GM21526 (cell line): ENCODE data around the gene CENPU.

Source experiments
- ATAC-seq: cut with Tn5 transposase; IDR thresholded peaks from one replicate; pipeline ENCODE4 v1.9.1; 2021; ENCODE audit warnings: moderate library complexity; ENCODE audit not compliant: unreplicated experiment, low FRiP score

CENPU gene

GRCh38 chr4:184647266-184648053, 86.4 kb downstream of the CENPU start:
- no peak for ATAC-seq

DNA sequence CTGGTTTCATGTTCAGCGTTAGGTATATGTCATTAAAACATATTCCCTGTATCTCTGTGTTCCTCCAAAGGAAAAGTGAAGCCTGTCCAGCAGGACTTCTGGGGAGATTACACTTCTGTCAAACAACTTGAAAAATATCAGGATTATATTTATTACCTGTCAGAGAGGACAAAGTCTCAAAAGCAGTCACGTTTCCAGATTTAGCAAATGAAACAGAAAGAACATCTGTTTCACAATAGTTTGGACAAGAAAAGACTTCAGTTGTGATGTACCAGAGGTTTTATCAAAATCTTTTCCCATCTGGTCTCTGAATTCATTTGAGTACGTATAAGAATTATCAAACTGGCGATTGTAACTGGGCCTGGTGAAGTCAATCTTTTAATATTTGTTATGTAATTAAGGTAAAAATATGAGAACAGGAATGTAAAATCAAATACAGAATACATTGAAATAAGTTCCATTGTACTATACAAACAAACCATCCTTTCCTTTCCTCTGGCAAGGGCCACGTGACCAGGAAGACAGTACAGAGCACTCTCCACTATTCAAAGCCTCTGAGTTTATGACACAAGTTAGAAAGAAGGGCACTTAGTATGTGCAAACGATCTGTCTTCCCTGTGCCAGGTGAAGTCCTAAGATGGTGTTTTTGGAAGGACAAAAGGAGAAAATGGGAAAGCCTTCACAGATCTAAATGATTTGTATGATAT, 87.8 kb downstream of the CENPU start:
- ATAC-seq, result no peak

- no peak for ATAC-seq
These were observed 89.2 kb downstream of the CENPU start for GRCh38 chr4:184644553-184645307.
